GM20000 (cell line): ENCODE measurements around the gene TTC39A.

ENCODE experiments used
- DNase-seq: peaks from one replicate; pipeline ENCODE4 v3.0.0; 2012; ENCODE audit warnings: low spot score
- TF ChIP-seq, protein P1 (sequence below): IDR thresholded peaks from 2 replicates; pipeline ENCODE4 v1.5.1; 2012; ENCODE audit warnings: mild to moderate bottlenecking, control low read depth; ENCODE audit errors: extremely low read depth, missing control alignments

Gene TTC39A

DNA sequence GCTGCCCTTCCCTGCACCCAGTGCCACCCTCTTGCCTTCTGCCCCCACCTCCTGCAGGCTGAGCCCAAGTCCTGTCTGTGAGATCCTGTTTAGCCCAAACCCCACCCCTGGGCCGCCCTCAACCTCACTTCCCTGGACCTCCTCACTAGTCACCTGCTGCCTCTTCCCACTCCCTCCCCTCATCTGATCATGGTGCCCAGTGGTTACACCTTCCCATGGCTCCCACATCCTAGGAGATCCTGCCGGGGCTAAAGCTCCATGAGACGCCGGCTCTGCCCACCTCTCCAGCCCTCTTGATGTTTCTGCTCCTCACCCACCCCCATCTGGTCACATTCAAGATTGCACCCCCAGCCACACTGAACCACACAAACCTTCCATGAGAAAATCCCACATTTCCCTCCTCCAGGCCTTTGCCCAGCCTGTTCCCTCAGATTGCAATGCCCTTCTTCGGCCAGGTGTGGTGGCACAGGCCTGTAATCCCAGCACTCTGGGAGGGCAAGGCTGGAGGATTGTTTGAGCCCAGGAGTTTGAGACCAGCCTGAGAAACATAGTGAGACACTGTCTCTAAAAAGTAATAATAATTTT lies 17.0 kb downstream of the TTC39A start:
- DNase-seq: no peak
- TF ChIP-seq, protein P1, sequence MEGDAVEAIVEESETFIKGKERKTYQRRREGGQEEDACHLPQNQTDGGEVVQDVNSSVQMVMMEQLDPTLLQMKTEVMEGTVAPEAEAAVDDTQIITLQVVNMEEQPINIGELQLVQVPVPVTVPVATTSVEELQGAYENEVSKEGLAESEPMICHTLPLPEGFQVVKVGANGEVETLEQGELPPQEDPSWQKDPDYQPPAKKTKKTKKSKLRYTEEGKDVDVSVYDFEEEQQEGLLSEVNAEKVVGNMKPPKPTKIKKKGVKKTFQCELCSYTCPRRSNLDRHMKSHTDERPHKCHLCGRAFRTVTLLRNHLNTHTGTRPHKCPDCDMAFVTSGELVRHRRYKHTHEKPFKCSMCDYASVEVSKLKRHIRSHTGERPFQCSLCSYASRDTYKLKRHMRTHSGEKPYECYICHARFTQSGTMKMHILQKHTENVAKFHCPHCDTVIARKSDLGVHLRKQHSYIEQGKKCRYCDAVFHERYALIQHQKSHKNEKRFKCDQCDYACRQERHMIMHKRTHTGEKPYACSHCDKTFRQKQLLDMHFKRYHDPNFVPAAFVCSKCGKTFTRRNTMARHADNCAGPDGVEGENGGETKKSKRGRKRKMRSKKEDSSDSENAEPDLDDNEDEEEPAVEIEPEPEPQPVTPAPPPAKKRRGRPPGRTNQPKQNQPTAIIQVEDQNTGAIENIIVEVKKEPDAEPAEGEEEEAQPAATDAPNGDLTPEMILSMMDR: no peak

DNA sequence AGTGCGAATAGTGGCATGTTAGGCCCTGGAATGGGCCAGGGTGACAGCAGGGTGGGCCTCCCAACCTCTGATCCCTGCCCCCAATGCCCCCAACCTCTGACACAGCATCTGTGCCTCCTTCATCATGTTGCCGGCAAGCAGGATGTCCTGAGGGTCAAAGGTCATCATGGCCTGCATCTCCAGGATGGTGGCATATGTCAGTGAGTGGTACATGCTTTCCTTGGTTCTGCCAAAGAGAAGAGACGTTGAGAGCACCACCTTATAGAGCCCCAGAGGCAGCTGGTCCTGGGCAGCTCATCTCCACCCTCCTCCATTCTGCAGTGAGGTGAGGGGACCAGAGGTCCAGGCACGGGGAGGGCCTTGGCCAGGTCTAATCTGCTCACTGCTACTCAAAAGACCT lies 17.6 kb downstream of the TTC39A start:
- TF ChIP-seq, protein P1: no peak
- no peak for DNase-seq

DNA sequence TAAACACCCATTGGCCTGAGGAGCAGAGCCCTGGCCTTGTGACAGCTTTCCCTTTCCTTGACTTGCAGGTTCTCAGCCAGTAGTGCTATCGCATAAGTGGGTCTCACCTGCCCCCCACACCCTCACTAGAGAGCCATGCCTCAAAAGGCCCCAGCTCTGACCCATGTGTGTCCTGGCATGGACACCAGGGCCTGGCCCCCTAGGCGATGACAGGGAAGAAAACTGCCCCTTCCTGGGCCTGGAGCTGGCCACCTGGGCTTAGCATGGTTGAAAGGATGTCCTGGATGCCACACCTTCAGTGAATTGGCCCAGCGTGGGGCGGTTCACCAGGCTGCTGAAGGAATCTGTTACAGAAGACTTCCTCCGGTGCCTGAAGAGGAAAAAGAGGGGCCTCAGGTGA lies 18.5 kb downstream of the TTC39A start:
- no peak for DNase-seq
- TF ChIP-seq, protein P1: no peak

DNA sequence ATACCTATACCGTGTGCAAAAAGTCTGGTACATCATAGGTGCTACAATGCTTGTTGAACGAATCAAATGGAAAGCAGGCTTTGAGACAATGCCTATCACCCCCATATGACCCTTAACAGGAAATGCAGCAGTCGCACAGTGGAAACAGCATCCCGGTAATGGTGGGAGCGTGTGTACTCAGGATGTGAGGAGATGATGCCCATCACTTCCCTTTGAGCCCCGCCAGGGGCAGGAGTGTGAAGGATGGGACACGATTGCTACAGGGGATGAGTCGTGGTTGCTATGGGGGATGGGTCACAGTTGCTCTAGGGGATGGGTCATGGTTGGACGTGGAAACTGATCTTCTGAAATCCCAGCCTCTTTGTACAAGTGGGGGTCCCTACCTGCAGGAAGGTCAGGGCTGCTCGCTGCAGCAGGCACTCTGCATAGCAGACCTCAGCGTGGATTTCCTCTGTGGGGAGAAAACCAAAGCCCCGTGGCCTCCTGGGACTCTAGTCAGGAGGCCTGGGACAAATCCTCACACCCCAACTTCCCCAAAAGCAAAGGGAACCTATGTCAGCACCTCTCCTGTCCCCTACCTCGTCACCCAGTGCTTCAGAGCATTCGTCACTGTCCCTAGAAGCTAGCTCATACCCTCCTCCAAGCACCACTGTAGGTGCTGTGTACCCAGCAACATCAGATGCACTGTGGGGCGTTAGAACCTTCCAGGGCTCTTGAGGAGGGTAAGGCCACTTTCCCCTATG lies 19.3 kb downstream of the TTC39A start:
- TF ChIP-seq, protein P1: no peak
- no peak for DNase-seq

DNA sequence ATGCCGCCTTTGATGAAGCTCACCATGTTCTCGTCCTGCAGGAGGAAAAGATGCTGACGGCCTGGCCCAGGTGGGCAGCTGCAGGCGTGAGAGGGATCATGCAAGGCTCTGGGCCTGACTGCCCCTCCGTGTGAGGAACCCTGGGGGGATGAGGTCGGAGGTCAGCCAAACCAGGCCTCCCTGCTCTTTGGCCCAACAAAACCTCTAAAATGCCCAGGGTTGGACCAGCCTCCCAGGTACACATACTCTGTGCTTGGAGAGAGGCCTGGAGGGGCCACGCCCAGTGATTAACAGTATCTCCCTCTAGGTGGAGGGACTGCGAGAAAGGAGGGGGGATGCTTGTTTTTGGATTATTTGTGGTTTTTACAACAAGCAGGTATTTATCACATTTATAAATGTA lies 21.1 kb downstream of the TTC39A start:
- DNase-seq: no peak
- TF ChIP-seq, protein P1: no peak

DNA sequence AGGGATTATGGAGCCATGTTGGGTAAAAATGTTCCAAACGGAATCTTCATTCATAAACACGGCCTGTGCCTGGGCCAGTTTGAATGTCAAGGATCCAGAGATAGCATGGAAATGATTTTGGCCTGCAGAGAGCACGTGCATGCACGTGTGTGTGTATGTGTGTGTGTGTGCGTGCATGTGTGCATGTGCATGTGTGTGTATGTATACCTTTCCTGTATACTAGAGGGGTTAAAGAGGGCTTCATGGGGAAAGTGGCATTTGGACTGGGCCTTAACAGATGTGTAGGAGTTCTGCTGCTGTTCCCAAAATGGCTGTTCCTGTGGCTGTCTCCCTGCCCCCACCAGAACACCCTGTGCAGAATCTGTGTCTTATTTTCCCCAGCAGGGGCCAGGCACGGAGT lies 21.7 kb downstream of the TTC39A start:
- DNase-seq: no peak
- TF ChIP-seq, protein P1: no peak

DNA sequence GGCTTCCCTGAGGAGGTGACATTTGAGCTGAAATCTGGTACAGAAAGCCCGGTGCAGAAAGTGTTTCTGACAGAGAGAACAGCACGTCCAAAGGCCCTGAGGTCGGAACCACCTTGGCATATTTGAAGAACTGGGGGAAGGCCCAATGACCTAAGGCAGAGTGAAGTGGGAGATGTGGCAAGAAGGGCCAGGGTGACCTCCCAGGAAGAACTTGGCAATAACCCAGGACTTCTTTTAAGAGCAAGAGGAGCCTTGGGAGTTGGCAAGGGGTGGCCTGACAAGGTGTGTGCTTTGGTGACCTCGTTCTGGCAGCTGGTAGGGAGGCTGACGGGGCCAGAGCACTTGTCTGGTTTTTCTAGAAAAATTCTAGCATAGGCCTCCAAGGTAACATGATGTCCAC lies 23.4 kb downstream of the TTC39A start:
- DNase-seq: no peak
- TF ChIP-seq, protein P1: no peak
